Stimulated activated CD4-positive, alpha-beta T cell treated with anti-CD3 and anti-CD28 coated beads, Interleukin-2, amount 100 ng/mL, for 4 hours (primary cell): ENCODE data around the gene AMPD3.
"Not testable (repeated sequence)": the region's sequence is repeated elsewhere in the genome, so short reads cannot be mapped to it uniquely, and the experiment has no call there.

Source experiments
- DNase-seq: peaks from one replicate; pipeline ENCODE4 v3.0.0-alpha.2; 2020; ENCODE audit warnings: low read depth

AMPD3 gene

DNA sequence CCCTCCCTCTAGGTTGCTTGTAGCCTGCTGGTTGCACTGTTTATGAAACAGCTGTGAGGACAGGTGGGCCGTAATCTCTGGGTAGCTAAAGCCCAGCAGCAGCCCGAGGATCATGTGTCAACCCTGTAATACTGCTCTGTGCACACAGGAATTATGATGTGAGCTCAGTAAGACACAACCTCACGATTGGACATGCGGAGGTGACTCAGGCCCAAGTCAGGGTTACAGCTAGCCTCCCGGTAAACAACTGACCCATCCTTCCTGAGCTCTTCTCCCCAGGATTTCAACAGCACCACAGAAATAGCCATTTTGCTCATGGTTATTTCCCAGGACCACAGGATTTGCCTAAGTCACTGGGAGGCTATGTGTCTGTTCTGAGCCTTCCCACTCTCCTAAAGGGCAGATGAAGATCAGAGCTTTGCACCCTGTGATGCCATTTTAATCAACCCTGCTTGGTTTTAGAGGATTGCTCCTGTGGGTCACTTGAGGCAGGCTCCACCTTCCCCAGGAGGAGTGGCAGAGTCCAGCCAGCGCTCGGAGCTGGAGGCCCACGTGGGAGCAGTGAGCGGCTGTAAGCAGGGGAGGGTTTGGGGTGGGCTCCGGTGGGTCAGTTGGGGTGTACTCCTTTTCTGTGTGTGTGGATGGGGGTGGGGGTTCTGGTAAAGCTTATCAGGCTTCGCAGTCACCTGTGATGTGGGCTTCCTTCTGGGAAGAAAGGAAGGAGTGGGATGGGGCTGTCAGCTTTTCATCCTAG lies at the start of gene AMPD3:
Gene AMPD3, plus strand, starts transcription at position 387 of the 754 bp plus-strand sequence. CDS start 6,256 bp downstream, outside the sequence.
- no peak for DNase-seq

DNA sequence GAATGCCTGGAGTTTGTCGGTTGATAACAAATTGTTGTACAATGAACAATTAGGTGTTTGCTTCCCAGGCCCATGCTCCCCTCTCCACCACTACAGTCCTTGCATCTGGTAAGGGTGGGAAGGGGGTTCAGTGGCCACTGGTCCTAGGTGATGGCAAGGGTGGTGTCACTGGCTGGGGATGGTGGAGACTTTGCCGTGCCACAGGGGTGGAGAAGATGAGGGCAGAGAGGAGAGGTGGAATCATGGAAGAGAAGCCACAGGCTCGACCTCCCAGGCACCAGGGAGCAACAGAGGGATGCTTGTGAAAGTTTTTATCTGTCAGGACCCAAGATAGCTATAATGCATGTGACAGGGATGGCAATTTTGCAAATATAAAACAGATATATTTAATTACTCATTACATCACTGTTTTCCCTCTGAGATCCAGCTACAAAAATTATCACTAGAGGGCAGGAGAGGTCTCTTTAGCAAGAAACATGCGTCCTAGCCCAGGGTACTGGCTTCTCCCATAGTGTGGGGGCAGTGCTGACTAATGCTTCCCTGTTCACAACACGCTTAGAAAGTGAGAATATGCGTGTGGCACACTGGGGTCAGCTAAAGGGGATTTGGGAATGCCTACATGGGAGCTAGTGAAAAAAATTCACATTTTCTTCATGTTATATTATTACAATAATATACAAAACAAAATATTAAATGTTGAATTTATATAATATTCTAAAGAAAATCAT lies 49.0 kb upstream of the AMPD3 start:
- DNase-seq = peak; percentile 56

DNA sequence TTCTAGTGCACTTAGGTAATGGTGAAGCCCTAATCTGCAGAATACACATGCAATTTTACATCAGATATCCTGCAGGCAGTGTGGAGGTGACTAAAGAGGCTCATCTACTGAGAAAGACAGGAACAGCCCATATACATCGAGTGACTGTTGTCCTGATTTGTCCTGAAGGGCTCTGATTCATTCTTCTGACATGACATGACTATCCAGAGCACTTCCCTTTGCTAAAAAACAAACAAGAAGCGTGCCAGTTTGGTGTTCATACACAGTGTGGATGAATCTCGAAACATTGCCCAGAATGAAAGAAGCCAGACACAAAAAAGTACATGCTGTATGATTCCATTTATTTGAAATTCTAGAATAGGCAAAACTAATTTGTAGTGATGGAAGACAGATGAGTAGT lies 48.0 kb upstream of the AMPD3 start:
- DNase-seq = no peak

DNA sequence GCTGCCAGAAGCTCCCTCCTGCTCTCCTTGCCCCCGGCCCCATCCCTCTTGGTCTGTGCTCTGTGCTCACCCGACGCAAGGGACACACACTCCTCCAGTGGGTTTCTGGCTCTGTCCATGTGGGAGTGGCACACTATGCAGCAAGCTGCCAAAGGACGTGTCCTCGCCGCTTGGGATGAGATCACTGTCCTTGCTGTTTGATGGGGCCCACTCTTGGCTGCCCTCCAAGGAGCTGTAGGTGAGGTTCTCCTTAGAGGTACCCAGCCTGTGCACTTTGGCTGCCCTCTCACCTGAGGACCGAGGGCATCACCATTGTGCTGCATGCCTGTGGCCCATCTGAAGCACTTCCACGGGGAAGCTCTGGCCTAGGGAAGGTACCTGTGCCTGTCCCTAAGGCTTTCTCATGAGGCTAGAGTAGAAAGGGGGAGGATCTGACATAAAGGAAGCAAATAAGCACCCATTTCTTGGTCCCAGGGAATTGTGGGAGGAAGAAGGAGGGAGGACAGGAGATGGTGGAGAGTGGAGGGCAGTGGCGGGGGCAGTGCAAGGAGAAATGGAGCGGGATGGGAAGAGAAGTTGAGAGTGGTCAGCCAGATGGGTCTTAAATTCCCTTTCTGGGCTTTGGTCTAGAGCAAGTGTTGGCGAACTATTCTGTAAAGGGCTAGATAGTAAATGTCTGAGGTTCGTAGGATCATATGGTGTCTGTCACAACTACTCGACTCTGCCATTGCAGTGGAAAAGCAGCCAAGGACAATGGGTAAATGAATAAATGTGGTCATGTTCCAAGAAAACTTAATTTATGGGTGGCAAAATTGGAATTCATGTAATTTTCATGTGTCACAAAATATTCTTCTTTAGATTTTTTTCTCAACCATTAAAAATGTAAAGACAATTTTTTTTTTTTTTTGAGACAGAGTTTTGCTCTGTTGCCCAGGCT lies 47.0 kb upstream of the AMPD3 start:
- DNase-seq = no peak

DNA sequence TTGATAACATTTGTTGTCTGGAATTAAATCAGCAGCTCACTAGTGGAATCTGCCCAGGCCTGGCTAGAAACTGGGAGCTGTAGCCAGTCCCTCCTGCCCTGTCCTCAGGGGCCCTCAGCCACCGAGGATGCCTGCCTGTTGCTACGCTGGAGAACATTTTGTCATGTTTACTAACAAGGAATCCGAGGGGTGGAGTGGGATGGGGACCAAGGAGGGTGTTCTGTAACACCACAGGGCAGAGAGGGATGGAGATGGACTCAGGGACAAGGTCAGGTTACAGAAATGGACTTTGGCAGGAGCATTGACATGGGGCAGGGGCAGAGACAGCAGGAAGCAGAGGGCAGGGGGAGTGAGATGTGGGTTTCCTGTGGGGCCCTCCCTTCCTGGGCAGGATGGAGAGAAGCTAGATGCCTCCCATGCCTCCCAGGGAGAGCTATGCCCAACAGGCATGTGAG lies 45.8 kb upstream of the AMPD3 start:
- no peak for DNase-seq

DNA sequence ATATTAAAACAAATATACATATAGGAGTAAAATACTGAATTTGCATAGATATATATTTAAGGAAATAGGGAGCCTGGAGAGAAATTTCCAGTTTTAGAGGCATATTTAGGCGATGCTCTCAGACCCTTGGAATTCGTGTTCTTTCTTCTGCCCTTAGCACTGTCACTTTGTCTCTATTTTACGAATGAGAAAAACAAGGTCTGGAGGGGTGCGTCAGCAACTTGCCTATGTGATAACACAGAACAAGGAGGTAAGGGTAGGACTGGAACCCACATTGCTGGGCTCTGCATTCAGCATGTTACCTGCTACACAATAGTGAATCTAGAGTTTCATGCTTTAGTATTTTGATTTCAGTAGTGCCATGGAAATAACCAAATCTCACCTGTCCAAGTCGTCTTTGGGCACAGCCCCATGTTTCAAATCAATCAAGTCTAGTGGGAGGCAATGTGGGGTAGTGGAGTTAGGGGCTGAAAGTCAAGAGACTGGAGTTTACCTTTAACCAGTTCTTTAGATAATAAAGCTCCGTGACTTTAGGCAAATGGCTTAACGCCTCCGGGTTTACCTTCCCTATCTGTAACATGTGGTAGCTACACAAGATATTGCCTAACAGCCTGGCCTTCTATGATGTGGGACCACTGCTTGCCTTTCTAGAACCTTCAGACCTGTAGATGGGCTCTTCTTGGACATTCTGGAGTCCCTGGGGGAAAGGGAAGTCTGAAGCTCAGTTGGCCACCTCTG lies 44.8 kb upstream of the AMPD3 start:
- no peak for DNase-seq

DNA sequence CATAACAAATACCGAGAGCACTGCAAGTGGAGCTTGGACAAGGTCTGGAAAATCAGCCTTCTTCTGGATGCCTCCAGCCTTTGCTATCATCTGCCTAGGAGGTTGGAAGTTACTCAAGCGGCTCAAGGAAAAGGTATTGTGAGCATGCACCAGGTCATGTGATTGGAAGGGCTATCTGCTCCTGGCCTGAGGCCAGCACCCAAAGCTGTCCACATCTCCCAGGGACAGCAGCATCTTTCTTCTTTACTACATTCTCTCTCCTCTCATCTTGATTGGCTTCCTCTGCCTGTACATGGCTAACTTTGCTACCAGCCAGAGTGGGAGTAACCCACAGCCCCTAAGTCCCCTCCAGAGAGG lies 44.2 kb upstream of the AMPD3 start:
- DNase-seq = no peak

DNA sequence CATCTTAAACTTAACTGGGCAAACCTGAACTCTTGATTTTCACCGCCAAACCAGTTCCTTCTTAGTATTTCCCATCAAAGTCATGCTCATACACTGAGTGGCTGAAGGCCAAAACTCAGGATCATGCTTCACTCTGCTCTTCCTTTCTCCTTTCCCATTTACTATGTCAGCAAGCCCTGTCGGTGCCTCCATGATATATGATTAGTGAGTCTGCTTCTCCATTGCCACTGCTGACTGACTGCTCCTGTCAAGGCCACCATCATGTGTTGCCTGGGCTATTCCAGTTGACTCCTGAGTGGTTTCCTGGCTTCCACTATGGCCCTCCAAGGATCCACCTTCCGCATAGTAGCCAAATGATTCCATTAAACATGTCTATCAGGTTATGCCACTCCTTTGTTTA lies 42.8 kb upstream of the AMPD3 start:
- DNase-seq = no peak

DNA sequence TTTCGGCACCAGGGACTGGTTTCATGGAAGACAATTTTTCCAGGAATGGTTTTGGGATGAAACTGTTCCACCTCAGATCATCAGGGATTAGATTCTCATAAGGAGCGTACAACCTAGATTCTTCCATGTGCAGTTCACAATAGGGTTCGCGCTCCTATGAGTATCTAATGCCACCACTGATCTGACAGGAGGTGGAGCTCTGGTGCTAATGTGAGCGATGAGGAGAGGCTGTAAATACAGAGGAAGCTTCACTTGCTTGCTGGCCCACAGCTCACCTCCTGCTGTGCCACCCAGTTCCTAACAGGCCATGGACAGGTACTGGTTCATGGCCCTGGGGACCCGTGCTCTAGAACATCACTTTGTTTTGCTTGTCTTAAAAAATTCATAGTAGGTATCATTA lies 41.8 kb upstream of the AMPD3 start:
- DNase-seq = peak; percentile 18

DNA sequence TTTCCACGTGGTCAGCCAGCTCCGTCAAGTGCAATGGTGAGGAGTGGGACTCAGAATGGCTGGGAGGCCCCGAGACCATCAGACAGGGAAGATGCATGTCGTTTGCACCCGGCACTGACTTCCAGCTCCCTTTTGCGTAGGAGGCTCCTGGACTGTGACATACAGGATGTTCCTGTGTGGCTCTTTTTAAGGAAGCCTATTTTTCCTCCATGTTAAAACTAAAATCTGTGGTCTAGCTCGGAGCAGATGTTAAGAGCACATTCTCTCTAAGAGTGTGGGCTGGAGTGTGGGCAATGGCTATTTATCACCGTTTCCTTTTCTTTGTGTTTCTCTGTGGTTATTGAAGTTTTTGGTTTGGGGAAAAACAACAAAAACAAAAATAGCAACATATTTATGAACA lies 40.9 kb upstream of the AMPD3 start:
- DNase-seq = no peak

DNA sequence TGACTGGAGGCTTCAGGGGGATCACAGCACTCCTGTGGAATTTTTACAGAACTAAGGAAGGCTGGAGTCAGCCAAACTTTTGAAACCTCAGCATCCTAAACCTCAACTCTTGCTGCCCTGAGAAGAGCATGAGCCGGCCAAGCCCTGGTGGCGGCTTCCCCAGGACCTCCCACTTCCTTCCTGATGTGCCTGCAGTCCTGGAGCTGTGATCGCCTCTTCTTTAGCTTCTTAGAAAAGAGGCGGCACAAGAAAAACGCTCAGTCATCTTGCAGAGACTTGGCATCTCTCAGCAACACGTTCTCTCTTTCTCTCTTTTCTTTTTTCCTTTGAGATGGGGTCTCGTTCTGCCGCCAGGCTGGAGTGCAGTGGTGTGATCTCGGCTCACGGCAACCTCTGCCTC lies 40.4 kb upstream of the AMPD3 start:
- no peak for DNase-seq

DNA sequence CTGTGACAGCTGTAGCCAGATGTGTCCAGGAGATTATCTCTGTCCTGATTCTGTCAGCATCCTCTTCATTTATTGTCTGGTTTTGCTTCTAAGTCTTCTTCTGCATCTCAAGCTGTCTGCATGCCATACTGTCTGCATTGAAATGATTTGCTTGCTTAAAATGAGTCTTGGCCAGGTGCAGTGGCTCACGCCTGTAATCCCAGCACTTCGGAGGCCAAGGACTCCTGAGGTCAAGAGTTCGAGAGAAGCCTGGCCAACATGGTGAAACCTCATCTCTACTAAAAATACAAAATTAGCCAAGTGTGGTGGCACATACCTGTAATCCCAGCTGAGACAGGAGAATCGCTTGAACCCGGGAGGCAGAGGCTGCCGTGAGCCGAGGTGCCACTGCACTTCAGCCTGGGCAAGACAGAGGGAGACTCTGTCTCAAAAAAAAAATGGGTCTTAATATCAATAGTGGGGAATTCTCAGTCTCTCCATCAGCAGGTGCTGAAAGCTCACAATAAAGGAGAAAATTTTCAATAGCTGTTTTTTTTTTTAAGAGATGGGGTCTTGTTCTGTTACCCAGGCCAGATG lies 39.2 kb upstream of the AMPD3 start:
- no peak for DNase-seq

DNA sequence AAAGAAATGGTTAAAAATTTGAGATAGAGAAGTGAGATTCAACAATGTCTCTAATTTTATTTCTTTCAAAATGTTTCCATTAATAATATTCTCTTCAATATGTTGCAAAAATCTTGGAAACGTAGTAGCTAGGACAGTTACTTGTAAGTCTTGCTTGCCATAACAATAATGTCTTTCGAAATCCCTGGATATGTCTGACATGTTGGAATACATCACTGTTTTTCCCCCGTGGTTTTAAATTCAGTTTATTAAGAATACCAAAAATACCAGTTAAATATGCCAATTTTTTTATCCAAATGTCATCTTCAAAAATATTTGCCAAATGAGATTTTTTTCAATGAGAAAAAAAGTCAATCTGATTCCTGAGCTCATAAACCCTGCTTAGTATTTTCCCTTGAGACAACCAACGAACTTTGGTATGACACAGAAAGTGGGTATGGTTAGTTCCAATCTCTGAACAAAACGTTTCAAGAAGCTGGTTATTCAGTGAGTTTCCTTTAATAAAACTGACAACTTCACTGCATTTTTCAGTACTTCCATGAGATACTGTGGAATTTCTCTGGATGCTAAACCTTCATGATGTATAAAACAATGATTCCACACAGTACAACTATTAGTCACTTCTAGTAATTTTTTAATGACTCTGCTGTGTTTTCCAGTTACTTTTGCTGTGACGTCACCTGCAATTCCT lies 36.7 kb upstream of the AMPD3 start:
- no peak for DNase-seq

DNA sequence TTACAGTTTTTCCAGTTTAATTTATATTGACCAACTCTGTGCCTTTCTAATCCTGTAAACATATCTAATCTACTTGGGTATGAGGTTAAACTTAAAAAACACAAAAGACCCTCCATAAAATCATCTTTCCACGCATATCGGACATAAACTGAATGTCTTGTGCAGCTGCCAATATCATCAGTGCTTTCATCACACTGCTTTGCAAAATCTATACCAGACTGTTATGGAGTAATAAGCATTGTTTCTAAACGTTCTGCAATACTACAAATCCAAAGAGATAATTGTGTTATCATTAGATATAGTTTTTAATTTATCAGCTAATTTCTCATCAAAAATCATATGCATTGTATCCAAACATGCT lies 36.1 kb upstream of the AMPD3 start:
- no peak for DNase-seq

DNA sequence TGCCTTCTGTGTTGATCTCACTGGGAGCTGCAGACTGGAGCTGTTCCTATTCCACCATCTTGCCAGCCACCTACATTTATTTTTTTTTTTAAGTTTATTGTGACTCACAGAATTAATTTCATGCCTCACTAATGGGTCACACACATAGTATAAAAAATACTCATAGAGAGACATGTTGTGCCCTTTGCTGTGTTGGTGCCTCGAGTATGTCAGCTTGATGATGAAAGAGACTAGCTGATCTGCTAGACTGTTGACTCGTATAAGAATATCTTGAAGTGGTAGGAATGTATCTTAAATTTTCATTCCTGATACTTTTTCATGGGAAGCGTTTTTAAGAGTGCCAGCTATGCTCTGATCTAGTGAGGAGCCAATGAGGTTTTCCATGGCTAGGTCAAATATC lies 28.6 kb upstream of the AMPD3 start:
- no peak for DNase-seq

DNA sequence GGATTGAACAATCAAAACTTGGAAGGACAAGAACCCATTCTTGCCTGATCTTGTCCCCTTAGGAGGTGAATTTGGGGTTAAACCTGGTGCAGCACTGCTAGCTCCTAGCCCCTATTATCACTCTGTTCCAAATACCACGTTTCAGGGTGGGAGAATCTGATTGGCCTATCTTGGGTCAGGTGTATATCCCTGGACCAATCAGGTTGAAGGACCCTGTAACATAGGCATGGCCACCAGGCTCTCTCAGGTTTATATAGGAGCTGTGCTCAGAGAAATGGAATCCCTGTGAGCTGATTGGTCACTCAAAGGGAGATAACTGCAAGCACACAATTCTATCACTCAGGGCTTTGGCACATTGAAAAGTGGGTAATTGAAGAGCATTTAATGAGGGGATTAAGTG lies 26.6 kb upstream of the AMPD3 start:
- no peak for DNase-seq

DNA sequence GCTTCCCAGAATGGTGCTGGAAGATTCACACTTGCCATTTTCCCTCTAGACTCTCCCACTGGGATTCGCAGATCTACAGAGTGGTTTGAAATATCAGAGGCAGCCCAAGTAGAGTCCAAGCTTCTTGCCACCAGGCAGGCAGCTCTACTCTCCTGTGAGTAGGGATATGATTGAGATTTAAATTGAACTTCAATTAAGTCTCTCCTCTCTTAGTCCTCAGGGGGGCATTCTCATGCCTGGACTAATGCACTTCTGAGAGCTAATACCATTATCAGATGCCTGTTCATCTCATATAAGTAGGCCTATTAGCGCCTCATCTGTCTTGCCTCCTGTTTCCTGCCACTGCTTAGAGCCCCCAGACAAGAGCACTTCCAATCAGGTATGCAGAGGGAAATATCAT lies 25.5 kb upstream of the AMPD3 start:
- DNase-seq = no peak

DNA sequence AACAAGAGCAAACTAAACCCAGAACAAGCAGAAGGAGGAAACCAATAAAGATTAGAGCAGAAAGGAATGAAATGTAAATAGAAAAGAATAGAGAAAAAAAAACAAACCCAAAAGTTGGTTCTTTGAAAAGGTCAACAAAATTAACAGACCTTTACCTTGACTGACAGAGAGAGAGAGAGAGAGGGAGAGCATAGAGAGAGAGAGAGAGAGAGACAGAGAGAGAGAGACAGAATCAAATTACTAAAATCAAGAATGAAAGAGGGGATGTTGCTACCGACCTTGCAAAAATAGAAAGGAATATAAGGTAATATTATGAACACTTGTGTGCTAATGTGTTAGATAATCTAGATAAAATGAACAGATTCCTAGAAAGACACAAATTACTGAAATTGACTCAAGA lies 22.6 kb upstream of the AMPD3 start:
- no peak for DNase-seq

DNA sequence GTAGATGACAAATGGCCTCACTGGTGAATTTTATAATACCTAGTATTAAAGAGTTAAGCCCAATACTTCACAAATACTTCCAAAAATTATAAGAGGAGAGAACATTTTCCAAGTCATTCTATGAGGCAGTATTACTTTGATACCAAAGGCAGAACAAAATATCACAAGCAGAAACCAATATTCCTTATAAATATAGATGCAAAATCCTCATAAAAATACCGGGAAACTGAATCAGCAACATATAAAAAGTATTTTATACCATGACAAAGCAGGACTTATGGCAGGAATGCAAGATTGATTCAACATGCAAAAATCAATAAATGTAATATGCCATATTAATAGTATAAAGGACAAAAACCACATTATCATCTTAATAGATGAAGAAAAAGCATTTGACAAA lies 22.1 kb upstream of the AMPD3 start:
- DNase-seq = no peak

DNA sequence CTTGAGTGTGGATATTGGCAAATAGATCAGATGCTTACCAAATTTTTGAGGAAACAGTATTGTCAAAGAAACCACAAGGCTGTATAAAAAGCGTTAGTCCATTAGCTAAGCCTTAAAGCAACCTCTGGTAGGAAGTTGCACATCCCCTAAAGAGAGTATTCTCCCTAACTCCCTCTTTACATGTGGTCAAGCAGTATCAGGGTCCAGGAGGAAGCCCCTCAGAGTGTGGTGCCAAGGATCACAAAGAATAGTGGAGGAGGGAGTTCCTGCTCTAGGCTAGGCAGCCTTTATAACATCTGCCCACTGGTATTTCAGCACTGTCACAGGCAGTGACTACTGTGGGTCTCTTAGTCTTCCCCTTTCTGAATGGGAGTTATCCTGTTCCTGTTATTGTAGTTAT lies 18.8 kb upstream of the AMPD3 start:
- no peak for DNase-seq

DNA sequence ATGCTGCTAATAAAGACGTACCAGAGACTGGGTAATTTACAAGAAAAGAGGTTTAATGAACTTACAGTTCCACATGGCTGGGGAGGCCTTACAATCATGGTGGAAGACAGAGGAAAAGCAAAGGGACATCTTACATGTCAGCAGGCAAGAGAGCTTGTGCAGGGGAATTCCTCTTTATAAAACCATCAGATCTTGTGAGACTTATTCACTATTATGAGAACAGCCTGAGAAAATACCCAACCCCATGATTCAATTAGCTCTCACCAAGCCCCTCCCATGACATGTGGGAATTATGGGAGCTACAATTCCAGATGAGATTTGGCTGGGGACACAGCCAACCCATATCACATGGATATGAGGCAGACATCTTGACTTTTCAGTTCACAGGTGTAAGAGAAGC lies 18.4 kb upstream of the AMPD3 start:
- DNase-seq = not testable (repeated sequence)
